HEK293T (cell line): ENCODE data around the gene OXSR1.

ENCODE experiments used
- CTCF ChIA-PET: fragments of 350-600 bp; formaldehyde crosslinking; extraction: SDS; loops from one replicate; lab custom pipeline; 2021; ENCODE audit warnings: antibody characterized with exemption, inconsistent platforms; lab: Yijun Ruan, JAX
- POLR2A ChIA-PET: fragments of 350-600 bp; formaldehyde crosslinking; extraction: SDS; loops from one replicate; lab custom pipeline; 2020; ENCODE audit warnings: antibody characterized with exemption, inconsistent platforms; lab: Yijun Ruan, JAX
- DNase-seq: peaks from one replicate; pipeline ENCODE4 v3.0.0; 2012; ENCODE audit warnings: mixed read lengths; ENCODE audit errors: extremely low spot score
- ARNT ChIP-seq: fragments of 450-650 bp; IDR thresholded peaks from 2 replicates; pipeline ENCODE4 v1.6.1; 2017; ENCODE audit warnings: mild to moderate bottlenecking
- BHLHE40 ChIP-seq: fragments of 450-650 bp; IDR thresholded peaks from 2 replicates; pipeline ENCODE4 v1.6.1; 2016; ENCODE audit warnings: mild to moderate bottlenecking, moderate library complexity, borderline replicate concordance
- CTBP1 ChIP-seq: fragments of 450-650 bp; IDR thresholded peaks from 2 replicates; pipeline ENCODE4 v1.6.1; 2016; ENCODE audit warnings: borderline replicate concordance
- ELF4 ChIP-seq: fragments of 450-650 bp; IDR thresholded peaks from 2 replicates; pipeline ENCODE4 v1.6.1; 2017; ENCODE audit warnings: antibody characterized with exemption
- FOXA1 ChIP-seq: fragments of 450-650 bp; IDR thresholded peaks from 2 replicates; pipeline ENCODE4 v1.6.1; 2016; ENCODE audit warnings: mild to moderate bottlenecking
- FOXK2 ChIP-seq: fragments of 450-650 bp; IDR thresholded peaks from 2 replicates; pipeline ENCODE4 v1.6.1; 2016; ENCODE audit warnings: mild to moderate bottlenecking
- FOXM1 ChIP-seq: fragments of 450-650 bp; IDR thresholded peaks from 2 replicates; pipeline ENCODE4 v1.6.1; 2017; ENCODE audit warnings: mild to moderate bottlenecking, borderline replicate concordance
- HDGF ChIP-seq: fragments of 450-650 bp; IDR thresholded peaks from 2 replicates; pipeline ENCODE4 v1.6.1; 2017; ENCODE audit warnings: antibody characterized with exemption, borderline replicate concordance
- L3MBTL2 ChIP-seq: fragments of 450-650 bp; conservative IDR thresholded peaks from 2 replicates; pipeline ENCODE4 v1.6.1; 2016; ENCODE audit warnings: mild to moderate bottlenecking
- LEF1 ChIP-seq: fragments of 450-650 bp; IDR thresholded peaks from 2 replicates; pipeline ENCODE4 v1.6.1; 2017; ENCODE audit warnings: mild to moderate bottlenecking, borderline replicate concordance
- NFRKB ChIP-seq: fragments of 450-650 bp; IDR thresholded peaks from 2 replicates; pipeline ENCODE4 v1.6.1; 2016; ENCODE audit warnings: mild to moderate bottlenecking, moderate library complexity
- SP1 ChIP-seq: fragments of 450-650 bp; IDR thresholded peaks from 2 replicates; pipeline ENCODE4 v1.6.1; 2017
- SUZ12 ChIP-seq: fragments of 450-650 bp; IDR thresholded peaks from 2 replicates; pipeline ENCODE4 v1.6.1; 2016; ENCODE audit warnings: mild to moderate bottlenecking
- TARDBP ChIP-seq: fragments of 450-650 bp; IDR thresholded peaks from 2 replicates; pipeline ENCODE4 v1.6.1; 2016
- ZNF384 ChIP-seq: fragments of 450-650 bp; IDR thresholded peaks from 2 replicates; pipeline ENCODE4 v1.6.1; 2016
- TF ChIP-seq, protein P1 (sequence below): fragments of 450-650 bp; IDR thresholded peaks from 2 replicates; pipeline ENCODE4 v1.6.1; 2016

The OXSR1 gene

GRCh38 chr3:38270606-38271005 lies 105.3 kb downstream of the OXSR1 start:
- ChIA-PET POLR2A (no interaction called here), CTCF (no interaction called here)
- no peak for TF ChIP-seq FOXK2
- no peak for TF ChIP-seq ELF4
- TF ChIP-seq L3MBTL2 = no peak
- no peak for TF ChIP-seq FOXA1
- DNase-seq = no peak

- CTCF ChIA-PET = no interaction called here
- no peak for DNase-seq
- POLR2A ChIA-PET = no interaction called here
- no peak for TF ChIP-seq SUZ12
- TF ChIP-seq ELF4 = no peak
- TF ChIP-seq SP1 = no peak
- no peak for TF ChIP-seq TARDBP
Measured at GRCh38 chr3:38271553-38271952, 106.2 kb downstream of the OXSR1 start.

DNA sequence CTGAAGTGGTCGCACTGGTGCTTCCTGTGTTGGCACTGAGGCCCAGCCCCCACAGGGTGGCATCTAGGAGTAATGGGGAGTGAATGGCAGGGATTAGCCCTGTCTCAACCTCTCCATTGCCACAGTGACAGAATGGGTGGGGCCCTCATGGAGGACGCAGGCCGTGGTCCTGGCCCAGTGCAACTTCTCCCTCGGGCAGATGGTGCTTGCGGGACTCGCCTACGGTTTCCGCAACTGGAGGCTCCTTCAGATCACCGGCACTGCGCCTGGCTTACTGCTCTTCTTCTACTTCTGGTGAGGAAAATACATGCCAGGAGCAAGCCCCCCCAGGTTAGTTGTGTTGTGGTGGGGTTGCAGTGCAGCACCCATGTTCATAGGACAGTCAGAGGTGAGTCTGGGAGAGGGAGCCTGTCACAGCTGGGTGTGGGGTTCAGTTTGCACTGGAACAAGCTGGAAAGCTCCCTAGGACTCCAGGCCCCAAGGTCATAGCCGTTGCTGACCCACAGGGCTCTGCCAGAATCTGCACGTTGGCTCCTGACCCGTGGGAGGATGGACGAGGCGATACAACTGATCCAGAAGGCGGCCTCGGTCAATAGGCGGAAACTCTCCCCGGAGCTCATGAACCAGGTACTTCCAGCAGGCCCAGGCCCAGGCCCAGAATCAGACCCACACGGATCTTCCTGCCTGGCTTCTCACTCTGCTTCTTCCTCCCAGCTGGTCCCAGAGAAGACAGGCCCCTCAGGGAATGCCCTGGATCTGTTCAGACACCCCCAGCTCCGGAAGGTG lies 109.7 kb downstream of the OXSR1 start:
- ChIA-PET POLR2A (no interaction called here), CTCF (no interaction called here)
- no peak for TF ChIP-seq ELF4
- TF ChIP-seq FOXA1 = no peak
- TF ChIP-seq, protein P1, sequence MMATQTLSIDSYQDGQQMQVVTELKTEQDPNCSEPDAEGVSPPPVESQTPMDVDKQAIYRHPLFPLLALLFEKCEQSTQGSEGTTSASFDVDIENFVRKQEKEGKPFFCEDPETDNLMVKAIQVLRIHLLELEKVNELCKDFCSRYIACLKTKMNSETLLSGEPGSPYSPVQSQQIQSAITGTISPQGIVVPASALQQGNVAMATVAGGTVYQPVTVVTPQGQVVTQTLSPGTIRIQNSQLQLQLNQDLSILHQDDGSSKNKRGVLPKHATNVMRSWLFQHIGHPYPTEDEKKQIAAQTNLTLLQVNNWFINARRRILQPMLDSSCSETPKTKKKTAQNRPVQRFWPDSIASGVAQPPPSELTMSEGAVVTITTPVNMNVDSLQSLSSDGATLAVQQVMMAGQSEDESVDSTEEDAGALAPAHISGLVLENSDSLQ = no peak
- TF ChIP-seq BHLHE40 = no peak
- no peak for TF ChIP-seq CTBP1
- no peak for TF ChIP-seq FOXK2
- no peak for TF ChIP-seq HDGF
- DNase-seq = no peak

DNA sequence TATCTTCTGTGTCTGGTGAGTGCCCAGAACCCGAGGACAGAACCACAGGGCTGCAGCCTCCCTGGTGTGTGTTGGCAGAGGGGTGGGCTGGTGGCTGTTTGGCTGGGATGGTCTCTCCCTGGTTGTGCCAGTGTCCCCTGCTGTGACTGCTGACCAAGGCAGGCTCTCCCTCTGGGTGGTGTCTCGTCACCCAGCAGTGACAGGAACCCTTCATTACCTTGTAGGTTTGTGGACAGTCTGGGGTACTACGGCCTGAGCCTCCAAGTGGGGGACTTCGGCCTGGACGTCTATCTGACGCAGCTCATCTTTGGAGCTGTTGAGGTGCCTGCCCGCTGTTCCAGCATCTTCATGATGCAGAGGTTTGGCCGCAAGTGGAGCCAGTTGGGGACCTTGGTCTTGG lies 110.3 kb downstream of the OXSR1 start:
- POLR2A ChIA-PET = no interaction called here
- CTCF ChIA-PET = no interaction called here
- no peak for DNase-seq
- TF ChIP-seq SP1 = no peak

- TF ChIP-seq BHLHE40 (no peak), HDGF (no peak), FOXK2 (no peak), SP1 (no peak), CTBP1 (no peak), FOXA1 (no peak), LEF1 (no peak), TARDBP (no peak), ZNF384 (no peak), NFRKB (no peak), FOXM1 (no peak), SUZ12 (no peak), L3MBTL2 (no peak), ARNT (no peak), ELF4 (no peak)
- TF ChIP-seq, protein P1 = no peak
- ChIA-PET POLR2A (no interaction called here), CTCF (no interaction called here)
- no peak for DNase-seq
Measured at GRCh38 chr3:38276081-38276916, 111.0 kb downstream of the OXSR1 start.

DNA sequence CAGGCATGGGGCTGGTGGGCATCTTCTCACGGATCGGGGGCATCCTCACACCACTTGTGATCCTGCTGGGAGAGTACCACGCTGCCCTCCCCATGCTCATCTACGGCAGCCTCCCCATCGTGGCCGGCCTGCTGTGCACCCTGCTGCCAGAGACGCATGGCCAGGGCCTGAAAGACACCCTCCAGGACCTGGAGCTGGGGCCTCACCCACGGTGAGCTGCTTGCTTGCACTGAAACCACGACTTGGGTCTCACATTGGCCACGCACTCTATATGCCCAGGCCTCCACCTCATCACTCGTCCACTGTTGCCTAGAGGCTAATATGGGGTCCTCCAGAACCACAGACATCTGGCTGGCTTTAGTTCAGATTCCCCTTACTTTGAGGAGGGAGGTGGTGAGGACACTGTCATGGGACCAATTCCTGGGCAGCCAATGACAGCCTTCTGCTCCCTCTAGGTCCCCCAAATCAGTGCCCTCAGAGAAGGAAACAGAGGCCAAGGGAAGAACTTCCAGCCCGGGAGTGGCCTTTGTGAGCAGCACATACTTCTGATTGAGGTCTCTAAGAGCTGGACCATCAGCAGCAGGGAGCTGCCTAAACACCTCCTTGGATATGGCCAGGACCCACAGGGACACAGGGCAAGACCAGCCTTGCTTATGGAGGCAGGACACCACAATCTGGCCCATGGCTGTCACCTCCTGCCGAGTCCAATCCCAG lies 111.7 kb downstream of the OXSR1 start:
- no peak for TF ChIP-seq LEF1
- TF ChIP-seq, protein P1 = no peak
- TF ChIP-seq ARNT = no peak
- TF ChIP-seq SP1 = no peak
- TF ChIP-seq FOXA1 = no peak
- no peak for TF ChIP-seq TARDBP
- no peak for TF ChIP-seq BHLHE40
- no peak for TF ChIP-seq ELF4
- TF ChIP-seq FOXM1 = no peak
- TF ChIP-seq NFRKB = no peak
- no peak for TF ChIP-seq L3MBTL2
- no peak for TF ChIP-seq SUZ12
- no peak for TF ChIP-seq CTBP1
- no peak for TF ChIP-seq HDGF
- ChIA-PET CTCF (no interaction called here), POLR2A (no interaction called here)
- DNase-seq = no peak
